SK-N-SH treated with all-trans-retinoic acid at 6 μM for 48 hours (cell line): ENCODE results near the gene SLC6A7.

ENCODE experiments used
- ATAC-seq: fragments of 200-7000 bp; cut with Tn5 transposase; 3 replicates; pipeline ENCODE4 v1.9.1; 2020; ENCODE audit warnings: mild to moderate bottlenecking, moderate library complexity
- ARNTL ChIP-seq: fragments of 450-650 bp; formaldehyde crosslinking; IDR thresholded peaks from 2 replicates; pipeline ENCODE4 v1.5.0; 2020; ENCODE audit warnings: low read depth, mild to moderate bottlenecking, moderate library complexity, borderline replicate concordance
- CREB5 ChIP-seq: fragments of 250-450 bp; sonication (Bioruptor Pico); IDR thresholded peaks from 2 replicates; pipeline ENCODE4 v1.5.1; 2020; ENCODE audit warnings: low read depth, mild to moderate bottlenecking, moderate library complexity
- CSDC2 ChIP-seq: fragments of 250-450 bp; sonication (Bioruptor Pico); IDR thresholded peaks from 2 replicates; pipeline ENCODE4 v1.5.0; 2020; ENCODE audit warnings: mild to moderate bottlenecking, moderate library complexity
- CSRNP3 ChIP-seq: fragments of 250-450 bp; sonication (Bioruptor Pico); IDR thresholded peaks from 2 replicates; pipeline ENCODE4 v1.5.1; 2021; ENCODE audit warnings: mild to moderate bottlenecking, moderate library complexity
- GLIS3 ChIP-seq: fragments of 250-450 bp; sonication (Bioruptor Pico); IDR thresholded peaks from 2 replicates; pipeline ENCODE4 v1.5.0; 2020; ENCODE audit warnings: mild to moderate bottlenecking, moderate library complexity
- ISL1 ChIP-seq: fragments of 250-450 bp; sonication (Bioruptor Pico); IDR thresholded peaks from 2 replicates; pipeline ENCODE4 v2.1.2; 2022; ENCODE audit warnings: mild to moderate bottlenecking, moderate library complexity
- OSR1 ChIP-seq: fragments of 250-450 bp; sonication (Bioruptor Pico); IDR thresholded peaks from 2 replicates; pipeline ENCODE4 v1.8.0; 2022; ENCODE audit warnings: moderate library complexity, mild to moderate bottlenecking, inconsistent platforms
- PATZ1 ChIP-seq: fragments of 250-450 bp; sonication (Bioruptor Pico); IDR thresholded peaks from 2 replicates; pipeline ENCODE4 v1.8.0; 2020; ENCODE audit warnings: mild to moderate bottlenecking, moderate library complexity, borderline replicate concordance
- PPARA ChIP-seq: fragments of 250-450 bp; sonication (Bioruptor Pico); IDR thresholded peaks from 2 replicates; pipeline ENCODE4 v1.5.0; 2020; ENCODE audit warnings: mild to moderate bottlenecking, borderline replicate concordance
- RARB ChIP-seq: fragments of 250-450 bp; sonication (Bioruptor Pico); IDR thresholded peaks from 2 replicates; pipeline ENCODE4 v1.8.0; 2021; ENCODE audit warnings: mild to moderate bottlenecking, moderate library complexity
- SNAI2 ChIP-seq: fragments of 250-450 bp; sonication (Bioruptor Pico); IDR thresholded peaks from 2 replicates; pipeline ENCODE4 v1.5.0; 2020; ENCODE audit warnings: mild to moderate bottlenecking, moderate library complexity
- TCF4 ChIP-seq: fragments of 250-450 bp; sonication (Bioruptor Pico); IDR thresholded peaks from 2 replicates; pipeline ENCODE4 v1.8.0; 2021; ENCODE audit warnings: mild to moderate bottlenecking, moderate library complexity, borderline replicate concordance
- TSHZ2 ChIP-seq: fragments of 250-450 bp; sonication (Bioruptor Pico); IDR thresholded peaks from 2 replicates; pipeline ENCODE4 v1.5.0; 2020; ENCODE audit warnings: mild to moderate bottlenecking, moderate library complexity
- ZC3H10 ChIP-seq: fragments of 250-450 bp; sonication (Bioruptor Pico); IDR thresholded peaks from 2 replicates; pipeline ENCODE4 v1.5.1; 2021; ENCODE audit warnings: mild to moderate bottlenecking, moderate library complexity
- ZFP3 ChIP-seq: fragments of 250-450 bp; sonication (Bioruptor Pico); IDR thresholded peaks from 2 replicates; pipeline ENCODE4 v1.5.0; 2020; ENCODE audit warnings: mild to moderate bottlenecking, moderate library complexity
- ZFP30 ChIP-seq: fragments of 450-650 bp; formaldehyde crosslinking; IDR thresholded peaks from 2 replicates; pipeline ENCODE4 v1.5.0; 2022; ENCODE audit warnings: mild to moderate bottlenecking, moderate library complexity
- ZNF565 ChIP-seq: fragments of 450-650 bp; formaldehyde crosslinking; conservative IDR thresholded peaks from 2 replicates; pipeline ENCODE4 v1.5.0; 2020; ENCODE audit warnings: low read depth, mild to moderate bottlenecking, moderate library complexity
- TF ChIP-seq, protein P1 (sequence below): fragments of 250-450 bp; sonication (Bioruptor Pico); IDR thresholded peaks from 2 replicates; pipeline ENCODE4 v1.8.0; 2021; ENCODE audit warnings: low read depth, mild to moderate bottlenecking, moderate library complexity, borderline replicate concordance

The SLC6A7 gene

DNA sequence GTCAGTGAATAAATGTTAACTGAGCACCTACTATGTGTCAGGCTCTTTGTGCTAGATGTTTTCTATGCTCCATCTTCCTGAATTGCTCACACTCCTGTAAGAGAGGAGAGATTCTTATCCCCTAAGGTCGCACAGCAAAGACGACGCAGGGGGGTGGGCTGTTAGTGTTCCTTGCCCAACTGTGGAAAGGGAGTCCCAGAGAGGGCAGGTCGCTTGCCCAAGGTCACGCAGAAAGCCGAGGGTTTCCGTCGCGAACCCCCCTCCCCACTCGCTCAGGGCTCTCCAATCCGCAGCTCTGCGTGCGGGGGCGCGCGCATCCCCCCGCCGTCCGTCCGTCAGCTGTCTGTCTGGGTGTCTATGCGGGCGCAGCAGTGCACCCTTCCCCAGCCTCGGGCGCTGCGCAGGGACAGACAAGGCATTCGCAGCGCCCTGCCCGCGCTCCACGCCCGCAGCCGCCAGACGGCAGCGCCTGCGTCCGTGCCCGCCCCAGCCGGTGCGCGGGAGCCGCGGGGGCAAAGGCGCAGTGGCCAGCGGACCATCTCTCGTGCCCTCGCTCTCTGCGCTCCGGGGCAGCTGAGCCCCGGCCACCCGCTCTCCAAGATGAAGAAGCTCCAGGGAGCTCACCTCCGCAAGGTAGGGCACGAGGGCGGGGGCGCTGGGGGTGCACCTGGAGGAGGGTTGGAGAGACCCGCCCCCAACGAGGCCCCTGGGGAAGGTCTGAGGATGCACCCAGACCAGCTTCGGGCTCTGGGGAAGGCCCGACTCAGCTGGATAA is at the start of gene SLC6A7:
Gene SLC6A7, plus strand, starts transcription at position 335 of the 775 bp plus-strand sequence. Its CDS starts 266 bp downstream, at position 601.
- peak; percentile 48; the same call in 2 of the 3 replicates for ATAC-seq
- TF ChIP-seq TCF4 (CRISPR knock-in tag) (no peak), PATZ1 (CRISPR knock-in tag) (no peak), ARNTL (CRISPR knock-in tag) (no peak), SNAI2 (no peak), ISL1 (CRISPR knock-in tag) (no peak), ZNF565 (CRISPR knock-in tag) (no peak), CREB5 (no peak)

- no peak for ATAC-seq
- TF ChIP-seq TCF4 (CRISPR knock-in tag), result peak; percentile 89
- no peak for TF ChIP-seq CSRNP3 (CRISPR knock-in tag)
- TF ChIP-seq, all 23 proteins: peak for 1
Measured at GRCh38 chr5:150140830-150141229, 49.0 kb upstream of the SLC6A7 start.

DNA sequence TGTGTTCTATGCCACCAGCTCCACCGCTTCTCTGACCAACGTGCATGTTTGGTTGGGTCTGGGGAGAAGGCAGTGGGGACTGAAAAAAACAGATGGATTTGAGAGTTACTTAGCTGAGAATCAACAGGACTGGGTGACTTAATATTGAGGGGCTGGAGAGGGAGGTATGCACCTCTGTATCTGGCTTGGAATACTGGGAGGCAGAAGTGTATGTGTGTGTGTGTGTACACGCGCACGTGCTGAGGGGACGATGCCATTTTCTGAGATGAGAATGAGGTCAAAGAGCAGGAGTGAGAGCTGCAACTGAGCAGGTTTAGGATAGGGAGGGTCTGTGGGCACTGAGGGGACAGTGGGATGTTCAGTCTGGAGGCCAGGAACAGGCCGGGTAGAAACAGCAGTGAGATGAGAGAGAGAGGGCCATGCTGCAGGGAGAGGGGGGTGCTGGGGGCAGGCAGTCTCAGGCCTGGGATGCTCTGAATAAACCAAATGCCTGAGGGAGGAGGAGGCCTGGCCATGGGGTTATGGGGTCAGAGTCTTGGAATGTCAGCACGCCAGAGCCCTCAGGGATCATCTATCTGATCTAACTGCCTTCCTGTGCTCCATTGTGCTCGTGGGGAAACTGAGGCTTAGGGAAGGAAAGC is 48.2 kb upstream of the SLC6A7 start:
- TF ChIP-seq ZC3H10, result no peak
- TF ChIP-seq ZNF565 (CRISPR knock-in tag), result 0 out of 2 replicates have a peak, but pooled peaks have one; percentile 18
- 0 out of 2 replicates have a peak, but pooled peaks have one; percentile 21 for TF ChIP-seq CSDC2 (CRISPR knock-in tag)
- peak; percentile 29 for ATAC-seq

DNA sequence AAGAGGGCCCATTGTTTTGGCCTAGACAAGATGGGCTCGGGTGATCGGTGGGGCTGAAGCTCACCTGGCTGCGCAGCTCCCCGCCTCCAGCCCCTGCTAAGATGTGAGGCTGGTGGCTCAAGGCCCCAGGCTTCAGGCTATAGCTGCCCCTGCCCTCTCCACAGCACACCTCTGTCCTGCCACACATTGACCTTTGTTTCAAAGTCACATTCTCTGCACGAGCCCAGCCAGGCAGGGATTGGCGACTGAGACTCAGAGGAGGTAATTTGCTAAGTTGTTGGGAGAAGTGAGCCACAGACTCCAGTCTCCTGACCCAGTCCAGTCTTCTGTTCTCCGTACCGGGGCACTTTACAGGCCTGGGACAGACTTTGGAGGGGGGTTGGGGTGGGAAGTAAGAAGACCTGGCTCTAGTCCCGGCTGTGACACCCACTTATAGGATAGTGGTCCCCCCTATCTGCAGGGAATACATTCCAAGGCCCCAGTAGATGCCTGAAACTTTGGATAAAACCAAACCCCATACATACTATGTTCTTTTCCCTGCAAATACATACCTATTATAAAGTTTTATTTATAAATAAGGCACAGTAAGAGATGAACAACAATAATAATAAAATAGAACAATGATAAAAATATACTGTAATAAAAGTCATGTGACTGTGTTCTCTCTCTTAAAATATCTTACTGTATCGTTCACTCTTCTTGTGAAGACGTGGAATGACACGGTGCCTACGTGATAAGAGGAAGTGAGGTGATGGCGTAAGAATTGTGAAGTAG is 47.5 kb upstream of the SLC6A7 start:
- TF ChIP-seq OSR1 (CRISPR knock-in tag) (no peak), SNAI2 (no peak), ZFP3 (CRISPR knock-in tag) (0 out of 2 replicates have a peak, but pooled peaks have one; percentile 11), RARB (CRISPR knock-in tag) (no peak), TCF4 (CRISPR knock-in tag) (no peak)
- peak; percentile 6; the same call in 2 of the 3 replicates for ATAC-seq

- ATAC-seq, result peak; percentile 64
- TF ChIP-seq SNAI2 (no peak), TSHZ2 (no peak), PPARA (no peak), TCF4 (CRISPR knock-in tag) (no peak), CREB5 (no peak), ARNTL (CRISPR knock-in tag) (no peak), OSR1 (CRISPR knock-in tag) (no peak), GLIS3 (CRISPR knock-in tag) (no peak), ZFP30 (no peak), ISL1 (CRISPR knock-in tag) (no peak), CSRNP3 (CRISPR knock-in tag) (no peak)
- TF ChIP-seq, protein P1, sequence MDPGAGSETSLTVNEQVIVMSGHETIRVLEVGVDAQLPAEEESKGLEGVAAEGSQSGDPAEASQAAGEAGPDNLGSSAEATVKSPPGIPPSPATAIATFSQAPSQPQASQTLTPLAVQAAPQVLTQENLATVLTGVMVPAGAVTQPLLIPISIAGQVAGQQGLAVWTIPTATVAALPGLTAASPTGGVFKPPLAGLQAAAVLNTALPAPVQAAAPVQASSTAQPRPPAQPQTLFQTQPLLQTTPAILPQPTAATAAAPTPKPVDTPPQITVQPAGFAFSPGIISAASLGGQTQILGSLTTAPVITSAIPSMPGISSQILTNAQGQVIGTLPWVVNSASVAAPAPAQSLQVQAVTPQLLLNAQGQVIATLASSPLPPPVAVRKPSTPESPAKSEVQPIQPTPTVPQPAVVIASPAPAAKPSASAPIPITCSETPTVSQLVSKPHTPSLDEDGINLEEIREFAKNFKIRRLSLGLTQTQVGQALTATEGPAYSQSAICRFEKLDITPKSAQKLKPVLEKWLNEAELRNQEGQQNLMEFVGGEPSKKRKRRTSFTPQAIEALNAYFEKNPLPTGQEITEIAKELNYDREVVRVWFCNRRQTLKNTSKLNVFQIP, result no peak
- TF ChIP-seq, all 23 proteins: peak for 0
Measured at GRCh38 chr5:150142959-150143349, 46.9 kb upstream of the SLC6A7 start.
